NB4 (cell line): ENCODE results near the gene MBIP.

Experiments
- CTCF ChIP-seq: IDR thresholded peaks from one replicate; pipeline ENCODE4 v1.5.1; 2012; ENCODE audit warnings: low read depth, low read length
- MYC ChIP-seq: IDR thresholded peaks from 2 replicates; pipeline ENCODE4 v1.6.1; 2011; ENCODE audit warnings: low read depth, low read length
- POLR2A ChIP-seq: IDR thresholded peaks from 2 replicates; pipeline ENCODE4 v1.6.1; 2011; ENCODE audit warnings: mild to moderate bottlenecking; ENCODE audit not compliant: insufficient read length; ENCODE audit errors: extremely low read depth

DNA sequence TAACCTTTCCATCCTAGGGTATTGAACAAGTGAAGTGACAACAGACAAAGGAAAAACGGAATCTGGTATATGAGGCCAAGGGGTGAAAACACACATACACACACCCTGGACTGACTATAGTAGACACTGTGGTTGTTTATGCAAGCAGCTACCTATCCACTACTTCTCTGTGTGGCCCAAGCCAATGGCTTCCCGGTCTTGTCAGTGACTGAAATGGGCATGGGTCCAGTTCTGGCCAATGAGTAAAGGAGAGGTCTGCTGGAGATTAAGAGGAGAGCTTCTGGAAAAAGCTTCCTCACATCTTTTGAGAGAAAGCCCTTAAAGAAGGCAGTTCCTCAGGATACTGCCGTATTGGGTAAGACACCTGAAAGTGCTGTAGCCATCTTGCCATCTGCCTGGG, 19.3 kb downstream of the MBIP start:
- no peak for TF ChIP-seq CTCF
- no peak for TF ChIP-seq POLR2A
- no peak for TF ChIP-seq MYC
